Sigmoid colon (tissue), 7 donors: ENCODE results near the gene NOSIP. TPM values are rescaled to one million over a fixed set of nuclear protein-coding genes. Genes with fewer than 3 reads are reported as not detected.

Experiments used
- DNase-seq: peaks from one replicate; pipeline ENCODE4 v3.0.0-alpha.2; 2019
- H3K27ac ChIP-seq, 4 donors: fragments of 200-600 bp; sonication (generic); one replicate each; pipeline ENCODE4 v1.5.1; 2016 to 2019; ENCODE audit warnings: mild to moderate bottlenecking in 1 of 4
- H3K27me3 ChIP-seq, 3 donors: fragments of 200-600 bp; sonication (generic); one replicate each; pipeline ENCODE4 v1.5.1; 2019; ENCODE audit warnings: mild to moderate bottlenecking in 1 of 3
- H3K36me3 ChIP-seq, 4 donors: fragments of 200-600 bp; sonication (generic); one replicate each; pipeline ENCODE4 v1.5.1; 2016 to 2019
- H3K4me1 ChIP-seq, 4 donors: fragments of 200-600 bp; sonication (generic); one replicate each; pipeline ENCODE4 v1.5.1; 2017 to 2019
- H3K4me3 ChIP-seq, 4 donors: fragments of 200-600 bp; sonication (generic); one replicate each; pipeline ENCODE4 v1.5.1; 2017 to 2019; ENCODE audit warnings: mild to moderate bottlenecking in 2 of 4, moderate library complexity in 1 of 4
- H3K9me3 ChIP-seq, 4 donors: fragments of 200-600 bp in 3 of 4; sonication (generic) in 3 of 4; one replicate each; pipeline versions ENCODE4 v1.5.1 to v1.6.1; 2013 to 2019
- EP300 ChIP-seq, 4 donors: sonication (generic); formaldehyde crosslinking; IDR thresholded peaks; one replicate each; pipeline ENCODE4 v1.6.1; 2017; ENCODE audit warnings: antibody characterized with exemption in 4 of 4
- POLR2A ChIP-seq, 2 donors: fragments of 450-650 bp; IDR thresholded peaks; one replicate each; pipeline ENCODE4 v1.6.1; 2016; ENCODE audit warnings: antibody characterized with exemption in 2 of 2, mild to moderate bottlenecking in 2 of 2, moderate library complexity in 2 of 2
- POLR2AphosphoS5 ChIP-seq, 4 donors: sonication (generic); formaldehyde crosslinking; IDR thresholded peaks; one replicate each; pipeline ENCODE4 v1.6.1; 2017; ENCODE audit warnings: antibody characterized with exemption in 4 of 4
- WGBS, 2 donors: extraction: QIAGEN DNeasy Blood & Tissue Kit; methylation state at CpG; one replicate each; pipeline ENCODE4 v1.1.7; 2013; 5-methylcytosine and 5-hydroxymethylcytosine counted together
- intact Hi-C: fragments of 100-400 bp; cut with DNase I; formaldehyde crosslinking; loops from one replicate; pipeline ENCODE4 v1.15.1; 2023
- polyA plus RNA-seq, 3 donors: library from polyadenylated mRNA; stranded (reverse); fragments of 200-250 nt; gene quantifications; one replicate each; pipeline ENCODE4 v1.2.3, GENCODE V29; 2013
- total RNA-seq, 4 donors: library from RNA; depleted of rRNA; stranded (reverse); fragments of >200 nt; gene quantifications; one replicate each; pipeline ENCODE4 v1.1.0, GENCODE V29; 2016
- TF ChIP-seq, protein P1 (sequence below), 4 experiments: fragments of 450-650 bp in 3 of 4; fragments of 200-600 bp in 1 of 4; IDR thresholded peaks; one replicate each; pipeline ENCODE4 v1.5.1; 2016 to 2019; ENCODE audit warnings: antibody characterized with exemption in 4 of 4, mild to moderate bottlenecking in 3 of 4, moderate library complexity in 2 of 4
- donor health status: healthy with polysubstance abuse.
- donor health status: Bipolar disorder and iron deficiency.
- donor health status: healthy.

The NOSIP gene
- total and polyA plus RNA-seq, 7 donors = 47.6 to 123 (median 67.8) TPM

DNA sequence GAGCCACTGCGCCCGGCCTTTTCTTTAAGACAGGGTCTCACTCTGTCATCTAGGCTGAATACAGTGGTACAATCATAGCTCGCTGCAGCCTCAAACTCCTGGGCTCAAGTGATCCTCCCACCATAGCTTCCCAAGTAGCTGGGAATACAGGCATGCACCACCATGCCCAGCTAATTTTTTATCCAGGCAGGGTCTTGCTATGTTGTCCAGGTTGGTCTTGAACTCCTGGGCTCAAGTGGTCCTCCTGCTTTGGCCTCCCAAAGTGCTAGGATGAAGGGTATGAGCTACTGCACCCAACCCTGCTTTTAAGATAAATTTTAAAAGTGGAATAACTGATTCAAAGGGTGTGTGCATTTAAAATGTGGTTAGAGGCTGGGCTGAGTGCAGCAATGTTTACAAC is 14.1 kb downstream of the NOSIP start:
- DNase-seq = no peak
- 94 to 97% methylated on average over 3 of the region's 3 CpGs for whole genome bisulfite sequencing, 2 donors
- peaks cover 0 to 25% (median 20%) of the 10 kb centered on the region in 4 donors for H3K4me1 ChIP-seq
- intact Hi-C loops = no loop called here
- H3K9me3 ChIP-seq = no peaks in the 10 kb centered on the region
- TF ChIP-seq POLR2AphosphoS5 (IDR thresholded peaks at IDR 0.05) = no peak
- TF ChIP-seq POLR2A (IDR thresholded peaks at IDR 0.05) = no peak
- TF ChIP-seq, protein P1, sequence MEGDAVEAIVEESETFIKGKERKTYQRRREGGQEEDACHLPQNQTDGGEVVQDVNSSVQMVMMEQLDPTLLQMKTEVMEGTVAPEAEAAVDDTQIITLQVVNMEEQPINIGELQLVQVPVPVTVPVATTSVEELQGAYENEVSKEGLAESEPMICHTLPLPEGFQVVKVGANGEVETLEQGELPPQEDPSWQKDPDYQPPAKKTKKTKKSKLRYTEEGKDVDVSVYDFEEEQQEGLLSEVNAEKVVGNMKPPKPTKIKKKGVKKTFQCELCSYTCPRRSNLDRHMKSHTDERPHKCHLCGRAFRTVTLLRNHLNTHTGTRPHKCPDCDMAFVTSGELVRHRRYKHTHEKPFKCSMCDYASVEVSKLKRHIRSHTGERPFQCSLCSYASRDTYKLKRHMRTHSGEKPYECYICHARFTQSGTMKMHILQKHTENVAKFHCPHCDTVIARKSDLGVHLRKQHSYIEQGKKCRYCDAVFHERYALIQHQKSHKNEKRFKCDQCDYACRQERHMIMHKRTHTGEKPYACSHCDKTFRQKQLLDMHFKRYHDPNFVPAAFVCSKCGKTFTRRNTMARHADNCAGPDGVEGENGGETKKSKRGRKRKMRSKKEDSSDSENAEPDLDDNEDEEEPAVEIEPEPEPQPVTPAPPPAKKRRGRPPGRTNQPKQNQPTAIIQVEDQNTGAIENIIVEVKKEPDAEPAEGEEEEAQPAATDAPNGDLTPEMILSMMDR (IDR thresholded peaks at IDR 0.05) = no peak
- TF ChIP-seq EP300 (IDR thresholded peaks at IDR 0.05) = no peak
- no peak overlapping the region for H3K27ac ChIP-seq
- peaks cover 0 to 7% (median 0%) of the 10 kb centered on the region in 4 donors for H3K36me3 ChIP-seq
- no peaks in the 10 kb centered on the region for H3K27me3 ChIP-seq
- no peak overlapping the region for H3K4me3 ChIP-seq

- TF ChIP-seq EP300 (IDR thresholded peaks at IDR 0.05) = no peak
- 10 to 30% methylated on average over 4 of the region's 4 CpGs for WGBS, 2 donors
- H3K9me3 ChIP-seq = no peaks in the 10 kb centered on the region
- H3K27ac ChIP-seq = peak overlapping the region in 3 of 4 donors; percentile 38 to 57 (median 41)
- H3K27me3 ChIP-seq = no peaks in the 10 kb centered on the region
- intact Hi-C loops = no loop called here
- peak; percentile 82 for DNase-seq
- H3K36me3 ChIP-seq = peaks cover 0 to 7% (median 0%) of the 10 kb centered on the region in 4 donors
- H3K4me3 ChIP-seq = no peak overlapping the region
- H3K4me1 ChIP-seq = peaks cover 0 to 18% (median 13%) of the 10 kb centered on the region in 4 donors
Observed at GRCh38 chr19:49565261-49565660, 15.1 kb downstream of the NOSIP start.

DNA sequence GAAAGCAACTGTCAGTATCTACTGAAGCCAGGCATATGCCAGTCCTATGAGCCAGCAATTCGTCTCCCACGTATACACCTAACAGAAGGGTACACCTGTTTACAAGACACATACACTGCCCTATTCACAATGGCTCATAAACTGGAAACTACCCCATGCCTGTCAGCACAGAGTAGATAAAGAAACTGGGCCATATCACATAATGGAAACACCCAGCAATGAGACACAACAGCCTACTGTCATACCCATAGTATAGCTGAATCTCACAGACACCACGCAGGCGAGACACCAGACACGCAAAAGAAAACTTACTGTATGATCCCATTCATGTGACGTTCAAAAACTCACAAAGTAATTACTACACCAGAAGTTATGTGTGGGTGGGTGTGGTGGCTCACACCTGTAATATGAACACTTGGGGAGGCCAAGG is 15.7 kb downstream of the NOSIP start:
- Histone ChIP-seq H3K36me3 (peaks cover 0 to 11% (median 2%) of the 10 kb centered on the region in 4 donors), H3K9me3 (no peaks in the 10 kb centered on the region), H3K27ac (peak overlapping the region in 3 of 4 donors; percentile 38 to 57 (median 41)), H3K4me3 (no peak overlapping the region), H3K4me1 (peaks cover 0 to 14% (median 12%) of the 10 kb centered on the region in 4 donors), H3K27me3 (no peaks in the 10 kb centered on the region)
- DNase-seq = no peak
- 18 to 60% methylated on average over 6 of the region's 6 CpGs for whole genome bisulfite sequencing, 2 donors
- TF ChIP-seq POLR2AphosphoS5 (IDR thresholded peaks at IDR 0.05) (no peak), EP300 (IDR thresholded peaks at IDR 0.05) (no peak), POLR2A (IDR thresholded peaks at IDR 0.05) (no peak)
- TF ChIP-seq, protein P1 (IDR thresholded peaks at IDR 0.05) = no peak
- intact Hi-C loops = no loop called here

- H3K9me3 ChIP-seq = no peaks in the 10 kb centered on the region
- H3K4me1 ChIP-seq = peaks cover 0 to 26% (median 16%) of the 10 kb centered on the region in 4 donors
- peaks cover 4 to 47% (median 23%) of the 10 kb centered on the region in 4 donors for H3K36me3 ChIP-seq
- no peak overlapping the region for H3K4me3 ChIP-seq
- H3K27me3 ChIP-seq = no peaks in the 10 kb centered on the region
- TF ChIP-seq EP300 (IDR thresholded peaks at IDR 0.05) = no peak
- TF ChIP-seq, protein P1 (IDR thresholded peaks at IDR 0.05) = no peak
- TF ChIP-seq POLR2A (IDR thresholded peaks at IDR 0.05) = no peak
- no peak for TF ChIP-seq POLR2AphosphoS5 (IDR thresholded peaks at IDR 0.05)
- intact Hi-C loops = no loop called here
- WGBS, 2 donors = 6 to 33% methylated on average over 15 of the region's 15 CpGs
- H3K27ac ChIP-seq = peak overlapping the region in 2 of 4 donors; percentile 17 to 27
- no peak for DNase-seq
Observed at GRCh38 chr19:49560358-49560900, 19.9 kb downstream of the NOSIP start.

DNA sequence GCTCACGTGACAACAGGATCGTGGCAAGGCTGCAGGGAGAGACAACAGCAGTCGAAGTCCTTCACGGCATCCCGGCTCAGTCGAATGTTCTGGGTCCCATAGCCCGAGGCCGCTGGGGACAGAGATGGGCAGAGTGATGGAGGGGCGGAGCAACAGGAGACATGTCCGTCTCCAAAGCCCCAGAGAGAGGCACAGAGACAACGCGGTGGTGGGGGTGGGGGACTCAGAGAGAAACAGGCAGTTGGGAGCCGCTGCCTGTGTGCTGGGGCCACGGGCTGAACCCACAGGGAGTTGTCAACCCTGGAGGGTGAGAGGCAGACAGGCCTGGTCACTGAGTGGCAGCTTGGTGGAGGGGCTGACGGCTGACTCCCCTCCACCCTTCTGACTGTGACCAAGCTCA is 20.4 kb downstream of the NOSIP start:
- no peak overlapping the region for H3K4me3 ChIP-seq
- WGBS, 2 donors = 22 to 51% methylated on average over 15 of the region's 15 CpGs
- H3K27me3 ChIP-seq = no peaks in the 10 kb centered on the region
- peak overlapping the region in 2 of 4 donors; percentile 17 to 27 for H3K27ac ChIP-seq
- H3K4me1 ChIP-seq = peaks cover 0 to 22% (median 12%) of the 10 kb centered on the region in 4 donors
- TF ChIP-seq POLR2A (IDR thresholded peaks at IDR 0.05) = no peak
- TF ChIP-seq, protein P1 (IDR thresholded peaks at IDR 0.05) = no peak
- TF ChIP-seq POLR2AphosphoS5 (IDR thresholded peaks at IDR 0.05) = no peak
- TF ChIP-seq EP300 (IDR thresholded peaks at IDR 0.05) = no peak
- peaks cover 4 to 52% (median 23%) of the 10 kb centered on the region in 4 donors for H3K36me3 ChIP-seq
- intact Hi-C loops = no loop called here
- H3K9me3 ChIP-seq = no peaks in the 10 kb centered on the region
- DNase-seq = no peak
